NB4 (cell line): ENCODE measurements around the gene ADRA2A.

Experiments used
- CTCF ChIP-seq: IDR thresholded peaks from one replicate; pipeline ENCODE4 v1.5.1; 2012; ENCODE audit warnings: low read depth, low read length
- MYC ChIP-seq: IDR thresholded peaks from 2 replicates; pipeline ENCODE4 v1.6.1; 2011; ENCODE audit warnings: low read depth, low read length
- POLR2A ChIP-seq: IDR thresholded peaks from 2 replicates; pipeline ENCODE4 v1.6.1; 2011; ENCODE audit warnings: mild to moderate bottlenecking; ENCODE audit not compliant: insufficient read length; ENCODE audit errors: extremely low read depth

GRCh38 chr10:111106081-111106480 is 29.3 kb downstream of the ADRA2A start:
- TF ChIP-seq CTCF = no peak
- TF ChIP-seq POLR2A = no peak
- TF ChIP-seq MYC = no peak
